Activated CD4-positive, alpha-beta T cell treated with anti-CD3 and anti-CD28 coated beads for 36 hours (primary cell): ENCODE measurements around the gene FAM236C. TPM values are rescaled to one million over a fixed set of nuclear protein-coding genes. Genes with fewer than 3 reads are reported as not detected.
"Not testable (repeated sequence)": the region's sequence is repeated elsewhere in the genome, so short reads cannot be mapped to it uniquely, and the experiment has no call there.

Experiments used
- ATAC-seq: fragments of 200-7000 bp; cut with Tn5 transposase; one replicate; pipeline ENCODE4 v1.10.0; 2021; ENCODE audit warnings: mild to moderate bottlenecking, moderate library complexity
- CTCF ChIA-PET: fragments of 350-600 bp; sonication (Branson Sonifier 250); formaldehyde crosslinking; loops from one replicate; lab custom pipeline; 2021; ENCODE audit warnings: antibody characterized with exemption; lab: Charles Lee
- POLR2A ChIA-PET: fragments of 350-600 bp; sonication (Branson Sonifier 250); formaldehyde crosslinking; loops from one replicate; lab custom pipeline; 2021; ENCODE audit warnings: antibody characterized with exemption, inconsistent platforms; lab: Charles Lee
- DNase-seq: peaks from one replicate; pipeline ENCODE4 v3.0.0-alpha.2; 2020
- H3K27ac Mint-ChIP-seq: one replicate; pipeline ENCODE4 v1.8.0; 2021; ENCODE audit warnings: mixed read lengths
- H3K27me3 Mint-ChIP-seq: one replicate; pipeline ENCODE4 v1.8.0; 2021; ENCODE audit warnings: mixed read lengths
- H3K36me3 Mint-ChIP-seq: one replicate; pipeline ENCODE4 v1.8.0; 2021; ENCODE audit warnings: low read depth, mixed read lengths
- H3K4me1 Mint-ChIP-seq: one replicate; pipeline ENCODE4 v1.8.0; 2021; ENCODE audit warnings: mixed read lengths
- H3K4me3 Mint-ChIP-seq: one replicate; pipeline ENCODE4 v1.8.0; 2021; ENCODE audit warnings: mild to moderate bottlenecking, moderate library complexity, mixed read lengths
- H3K9me3 Mint-ChIP-seq: one replicate; pipeline ENCODE4 v1.8.0; 2021; ENCODE audit warnings: low read depth, mixed read lengths
- intact Hi-C, 2 experiments: fragments of 100-400 bp; cut with DNase I in 1 of 2; cut with micrococcal nuclease in 1 of 2; formaldehyde crosslinking; loops; one replicate each; pipeline versions ENCODE4 v1.14.2 to v1.15.1; 2022 to 2024; cut with DNase I, micrococcal nuclease
- total RNA-seq, 2 experiments: library from RNA; stranded (reverse); gene quantifications; one replicate each; pipeline ENCODE4 v1.2.3, GENCODE V29; 2021

FAM236C gene
- not detected for total RNA-seq

DNA sequence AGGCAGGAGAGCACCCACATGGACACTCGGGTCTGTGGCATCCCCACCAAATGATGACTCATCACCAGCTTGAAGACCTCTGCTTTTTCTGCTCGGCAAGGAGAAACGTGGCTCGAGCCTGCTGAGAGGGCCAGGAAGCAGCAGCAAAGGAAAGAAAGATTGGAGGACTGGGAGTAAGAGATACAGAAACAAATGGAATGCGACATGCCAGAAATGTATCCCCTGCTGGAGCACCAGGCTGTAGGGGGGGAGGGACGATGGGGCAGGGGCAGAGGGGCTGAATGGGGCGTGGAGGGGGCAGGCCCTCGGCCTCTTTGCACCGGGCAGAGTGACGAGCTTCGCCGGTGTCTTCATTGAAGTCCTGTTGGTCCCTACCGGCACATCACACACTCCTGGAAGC, at the start of gene FAM236C:
Gene FAM236C (plus strand): TSS at position 301 of the 400 bp plus-strand sequence. CDS start 100 bp downstream, outside the sequence.
- ATAC-seq, H3K27me3 Mint-ChIP-seq, H3K27ac Mint-ChIP-seq, POLR2A ChIA-PET, H3K4me3 Mint-ChIP-seq, intact Hi-C loops, H3K4me1 Mint-ChIP-seq, DNase-seq, CTCF ChIA-PET, H3K36me3 Mint-ChIP-seq, H3K9me3 Mint-ChIP-seq: not testable (repeated sequence)

DNA sequence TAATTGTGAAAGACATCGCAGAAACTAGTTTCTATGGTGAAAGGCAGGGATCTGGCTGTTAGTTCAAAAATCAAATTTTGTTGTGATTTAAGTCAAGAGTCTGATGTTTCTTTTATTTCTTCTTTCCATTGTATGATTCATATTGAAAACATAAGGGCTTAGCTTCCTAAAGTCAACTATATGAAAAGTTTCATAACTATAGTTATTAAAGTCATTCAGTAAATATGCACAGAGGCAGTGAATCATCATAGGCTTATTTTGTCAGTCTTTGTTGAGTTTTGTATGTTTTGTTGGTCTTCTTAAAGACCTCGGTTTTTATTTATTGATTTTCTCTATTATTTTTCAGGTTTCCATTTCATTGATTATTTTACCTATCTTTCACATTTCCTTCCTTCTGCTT, 29.5 kb upstream of the FAM236C start:
- H3K36me3 Mint-ChIP-seq, CTCF ChIA-PET: not testable (repeated sequence)

DNA sequence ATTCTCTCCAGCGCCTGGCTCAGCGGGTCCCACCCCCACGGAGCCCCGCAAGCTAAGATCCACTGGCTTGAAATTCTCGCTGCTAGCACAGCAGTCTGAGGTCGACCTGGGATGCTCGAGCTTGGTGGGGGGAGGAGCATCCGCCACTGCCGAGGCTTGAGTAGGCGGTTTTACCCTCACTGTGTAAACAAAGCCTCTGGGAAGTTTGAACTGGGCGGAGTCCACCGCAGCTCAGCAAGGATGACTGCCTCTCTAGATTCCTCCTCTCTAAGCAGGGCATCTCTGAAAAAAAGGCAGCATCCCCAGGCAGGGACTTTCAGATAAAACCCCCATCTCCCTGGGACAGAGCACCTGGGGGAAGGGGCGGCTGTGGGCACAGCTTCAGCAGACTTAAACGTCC, 22.7 kb upstream of the FAM236C start:
- H3K27me3 Mint-ChIP-seq, H3K36me3 Mint-ChIP-seq, DNase-seq, ATAC-seq, CTCF ChIA-PET, H3K4me1 Mint-ChIP-seq, H3K9me3 Mint-ChIP-seq, H3K27ac Mint-ChIP-seq, POLR2A ChIA-PET, H3K4me3 Mint-ChIP-seq, intact Hi-C loops: not testable (repeated sequence)

More for the DNA sequence above, 29.5 kb upstream of the FAM236C start:
- intact Hi-C loops, H3K27ac Mint-ChIP-seq, H3K9me3 Mint-ChIP-seq, H3K4me1 Mint-ChIP-seq, H3K27me3 Mint-ChIP-seq, DNase-seq, ATAC-seq, POLR2A ChIA-PET, H3K4me3 Mint-ChIP-seq: not testable (repeated sequence)

DNA sequence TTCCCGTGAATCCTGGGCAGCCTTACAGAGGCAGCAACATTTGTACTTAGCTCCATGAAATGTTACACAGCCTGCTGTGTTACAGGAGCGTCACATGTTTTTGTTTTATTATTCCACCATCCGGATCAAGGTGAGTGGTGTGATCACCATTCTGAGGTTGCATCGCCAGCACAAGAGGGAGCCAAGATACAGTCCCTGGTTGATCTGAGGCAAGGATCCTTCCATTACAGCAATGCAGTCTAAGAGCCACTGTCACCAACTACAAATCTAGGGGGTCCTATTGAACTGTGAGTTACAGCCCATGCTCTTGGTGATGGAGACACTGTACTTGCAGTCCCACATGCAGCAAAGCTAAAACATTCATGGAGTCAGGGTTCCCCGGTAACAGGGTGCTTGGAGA, 3.7 kb downstream of the FAM236C start:
- DNase-seq, H3K9me3 Mint-ChIP-seq, H3K4me3 Mint-ChIP-seq, CTCF ChIA-PET, ATAC-seq, H3K4me1 Mint-ChIP-seq, H3K27me3 Mint-ChIP-seq, H3K27ac Mint-ChIP-seq, intact Hi-C loops, POLR2A ChIA-PET, H3K36me3 Mint-ChIP-seq: not testable (repeated sequence)

DNA sequence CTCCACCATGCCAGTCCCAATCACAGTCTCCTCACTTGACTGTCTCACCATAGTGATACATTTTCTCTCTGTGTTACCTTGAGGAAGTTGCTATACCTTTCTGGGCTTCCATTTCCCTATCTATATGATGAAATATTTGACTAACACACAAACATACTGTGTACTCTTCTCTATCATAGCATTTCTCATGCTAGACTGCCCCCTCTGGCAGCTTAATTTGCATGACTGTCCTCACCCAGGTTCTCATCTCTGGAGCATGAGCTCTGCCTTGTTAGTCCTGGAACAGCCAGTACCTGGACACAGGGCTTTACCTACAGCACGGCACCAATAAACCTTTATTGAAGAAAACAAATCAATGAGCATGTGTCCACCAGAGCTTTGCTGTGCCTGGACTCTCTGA, 19.9 kb downstream of the FAM236C start:
- H3K36me3 Mint-ChIP-seq, H3K27me3 Mint-ChIP-seq, H3K4me3 Mint-ChIP-seq, H3K4me1 Mint-ChIP-seq, intact Hi-C loops, CTCF ChIA-PET, H3K27ac Mint-ChIP-seq, DNase-seq, H3K9me3 Mint-ChIP-seq, POLR2A ChIA-PET: not testable (repeated sequence)
- ATAC-seq = peak; percentile 57

DNA sequence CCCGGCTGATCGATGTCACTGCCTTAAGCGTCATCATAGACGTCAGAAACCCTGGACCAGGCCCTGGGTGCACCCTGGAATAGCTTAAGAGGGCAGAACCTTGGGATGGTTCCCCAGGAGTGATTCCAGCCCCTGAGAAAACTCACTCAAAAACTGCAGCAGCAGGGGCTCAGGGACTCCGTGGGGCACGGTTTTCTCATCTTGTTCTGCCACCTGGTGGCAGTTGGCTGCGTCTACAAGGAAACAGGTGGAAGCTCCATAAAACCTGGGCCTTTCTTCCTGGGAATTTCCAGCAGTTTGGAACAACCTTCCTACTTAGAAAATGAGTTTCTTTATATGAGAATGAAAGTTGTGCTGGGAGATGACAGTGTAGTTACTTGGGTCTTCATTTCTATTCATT, 24.0 kb downstream of the FAM236C start:
- CTCF ChIA-PET, H3K36me3 Mint-ChIP-seq, POLR2A ChIA-PET, DNase-seq, H3K27ac Mint-ChIP-seq, H3K4me1 Mint-ChIP-seq, H3K27me3 Mint-ChIP-seq, ATAC-seq, H3K4me3 Mint-ChIP-seq, intact Hi-C loops, H3K9me3 Mint-ChIP-seq: not testable (repeated sequence)

DNA sequence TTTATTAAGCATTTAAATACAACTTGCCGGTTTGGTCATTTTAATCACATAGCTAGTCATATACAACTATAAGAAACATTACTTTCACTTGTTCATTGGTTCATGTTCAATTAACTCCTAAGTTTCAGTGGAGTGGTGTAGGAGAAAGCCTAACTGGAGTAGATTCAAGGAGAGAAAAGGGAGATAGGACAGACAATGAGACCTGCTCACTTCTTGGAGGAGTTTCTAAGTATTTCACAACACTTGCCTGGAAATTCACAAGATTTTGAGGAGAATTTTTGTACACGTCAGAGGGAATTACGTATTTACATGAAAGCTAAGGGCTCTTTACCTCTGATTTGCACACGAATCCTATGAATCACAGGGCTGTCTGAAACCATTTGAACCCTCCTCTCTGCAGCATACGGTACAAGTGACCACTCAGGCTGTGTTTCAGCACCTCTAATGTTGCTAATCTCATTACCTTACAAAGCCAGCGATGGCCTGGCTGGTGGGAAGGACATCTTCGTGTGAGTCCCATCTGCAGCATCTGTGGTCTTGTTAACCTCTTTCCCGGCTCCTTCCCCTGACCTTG, 24.6 kb downstream of the FAM236C start:
- H3K27me3 Mint-ChIP-seq, CTCF ChIA-PET, POLR2A ChIA-PET: not testable (repeated sequence)

DNA sequence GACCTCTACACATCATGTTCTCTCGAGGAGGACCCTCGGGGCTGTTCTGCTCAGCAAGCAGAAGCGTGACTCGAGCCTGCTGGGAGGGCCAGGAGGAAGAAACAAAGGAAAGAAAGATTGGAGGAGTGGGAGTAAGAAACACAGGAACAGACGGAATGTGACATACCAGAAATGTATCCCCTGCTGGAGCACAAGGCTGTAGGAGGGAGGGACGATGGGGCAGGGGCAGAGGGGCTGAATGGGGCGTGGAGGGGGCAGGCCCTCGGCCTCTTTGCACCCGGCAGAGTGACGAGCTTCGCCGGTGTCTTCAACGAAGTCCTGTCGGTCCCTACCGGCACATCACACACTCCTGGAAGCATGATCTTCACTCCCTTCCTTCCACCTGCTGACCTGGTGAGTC, 25.5 kb downstream of the FAM236C start, which contains the start of gene FAM236A:
Gene FAM236A (plus strand): TSS at position 301 of the 400 bp plus-strand sequence. CDS start 57 bp downstream, at position 358.
- intact Hi-C loops, H3K4me1 Mint-ChIP-seq, H3K27ac Mint-ChIP-seq, H3K36me3 Mint-ChIP-seq, H3K27me3 Mint-ChIP-seq, POLR2A ChIA-PET, CTCF ChIA-PET, ATAC-seq, DNase-seq, H3K9me3 Mint-ChIP-seq, H3K4me3 Mint-ChIP-seq: not testable (repeated sequence)

More for the DNA sequence above, 24.6 kb downstream of the FAM236C start:
- intact Hi-C loops, H3K36me3 Mint-ChIP-seq, H3K4me3 Mint-ChIP-seq, H3K4me1 Mint-ChIP-seq, DNase-seq, H3K9me3 Mint-ChIP-seq, ATAC-seq, H3K27ac Mint-ChIP-seq: not testable (repeated sequence)

DNA sequence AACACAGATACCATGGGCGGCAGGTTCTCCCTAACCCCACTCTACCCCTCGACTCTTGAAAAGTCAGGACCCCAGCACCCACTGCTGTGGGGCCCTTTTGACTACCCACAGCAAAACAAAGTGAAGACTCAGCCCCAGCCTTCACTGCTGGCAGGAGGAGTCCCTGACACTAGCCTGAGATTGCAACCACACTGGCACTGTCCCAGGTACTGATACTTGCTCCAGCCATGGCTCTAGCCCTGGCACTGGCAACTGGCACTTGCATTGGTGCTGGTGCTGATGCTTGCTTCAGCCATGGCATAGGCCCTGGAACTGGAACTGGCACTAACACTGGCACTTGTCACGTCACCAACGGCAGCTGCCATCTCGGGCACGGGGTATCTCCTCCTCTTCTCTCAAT, 29.9 kb downstream of the FAM236C start:
- DNase-seq, ATAC-seq, CTCF ChIA-PET, H3K4me3 Mint-ChIP-seq, POLR2A ChIA-PET, H3K4me1 Mint-ChIP-seq, H3K9me3 Mint-ChIP-seq, H3K36me3 Mint-ChIP-seq, intact Hi-C loops, H3K27ac Mint-ChIP-seq, H3K27me3 Mint-ChIP-seq: not testable (repeated sequence)

DNA sequence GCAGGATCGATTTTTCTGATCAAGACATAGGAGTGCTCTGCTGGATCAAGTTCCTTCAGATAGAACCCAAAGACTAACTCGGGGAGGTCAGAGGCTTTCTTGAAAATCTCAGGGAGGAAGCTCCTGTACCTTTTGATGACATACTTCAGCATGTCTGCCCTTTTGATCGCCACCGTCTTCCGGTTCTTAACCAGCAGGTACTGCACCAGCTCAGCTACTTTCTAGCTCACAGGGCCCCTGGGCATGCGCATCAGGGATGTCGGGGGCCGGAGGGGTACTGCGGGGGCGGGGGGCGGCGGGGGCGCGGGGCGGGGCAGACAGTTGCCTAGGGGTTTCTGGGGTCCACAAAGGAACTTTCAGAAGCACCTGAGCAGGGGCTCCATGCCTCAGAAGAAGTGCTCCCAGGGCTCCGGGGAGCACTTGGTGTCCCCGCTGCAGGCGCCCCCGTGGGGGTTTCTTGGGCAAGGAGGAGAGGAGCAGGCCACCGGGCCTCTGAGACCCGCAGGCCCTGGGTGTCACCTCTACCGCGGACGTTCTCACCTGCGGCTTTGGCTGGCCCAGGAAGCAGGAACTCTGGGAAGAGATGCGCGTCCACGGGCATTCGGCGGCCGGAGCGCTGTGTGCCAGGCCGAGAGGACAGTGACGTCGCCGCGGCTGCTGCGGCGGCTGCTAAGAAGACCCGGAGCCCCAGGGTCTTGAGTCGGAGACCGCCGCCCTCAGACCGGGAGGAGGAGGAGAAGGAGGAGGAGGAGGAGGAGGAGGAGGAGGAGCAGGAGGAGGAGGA, 30.8 kb downstream of the FAM236C start:
- H3K4me3 Mint-ChIP-seq, H3K36me3 Mint-ChIP-seq, H3K4me1 Mint-ChIP-seq, H3K9me3 Mint-ChIP-seq, H3K27ac Mint-ChIP-seq, DNase-seq, CTCF ChIA-PET, POLR2A ChIA-PET, H3K27me3 Mint-ChIP-seq, intact Hi-C loops: not testable (repeated sequence)
- peak; percentile 84 for ATAC-seq

DNA sequence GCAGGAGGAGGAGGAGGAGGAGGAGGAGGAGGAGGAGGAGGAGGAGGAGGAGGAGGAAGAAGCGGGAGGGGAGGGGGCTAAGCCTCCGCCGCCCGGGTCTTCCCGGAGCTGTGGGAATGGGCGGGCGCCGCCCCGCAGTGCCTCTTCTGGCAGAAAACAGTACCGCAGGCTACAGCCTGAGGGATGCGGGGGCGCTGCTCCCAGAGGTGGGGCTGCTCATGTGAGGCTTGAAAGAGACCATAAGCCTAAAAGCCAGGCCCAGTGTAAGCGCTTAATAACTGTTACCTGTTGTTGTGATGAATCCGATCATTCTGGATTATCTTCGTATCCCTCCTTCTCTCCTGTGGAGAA, 31.4 kb downstream of the FAM236C start, which contains the start of gene DMRTC1:
Gene DMRTC1 (minus strand): TSS at position 19 of the 351 bp plus-strand sequence. CDS start 68,143 bp downstream, outside the sequence.
- intact Hi-C loops, CTCF ChIA-PET: not testable (repeated sequence)
- ATAC-seq = peak; percentile 87

DNA sequence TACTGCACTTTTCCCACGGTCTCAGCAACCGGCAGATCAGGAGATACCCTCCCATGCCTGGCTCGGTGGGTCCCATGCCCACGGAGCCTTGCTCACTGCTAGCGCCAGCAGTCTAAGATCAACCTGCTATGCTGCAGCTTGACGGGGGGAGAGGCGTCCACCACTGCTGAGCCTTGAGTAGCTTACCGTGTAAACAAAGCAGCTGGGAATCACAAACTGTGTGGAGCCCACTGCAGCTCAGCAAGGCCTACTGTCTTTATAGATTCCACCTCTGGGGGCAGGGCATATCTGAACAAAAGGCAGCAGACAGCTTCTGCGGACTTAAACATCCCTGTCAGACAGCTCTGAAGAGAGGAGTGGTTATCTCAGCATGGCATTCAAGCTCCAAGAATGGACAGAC, 47.6 kb downstream of the FAM236C start:
- intact Hi-C loops, DNase-seq, H3K4me3 Mint-ChIP-seq, H3K27me3 Mint-ChIP-seq, POLR2A ChIA-PET, H3K9me3 Mint-ChIP-seq, H3K27ac Mint-ChIP-seq, ATAC-seq, CTCF ChIA-PET, H3K36me3 Mint-ChIP-seq, H3K4me1 Mint-ChIP-seq: not testable (repeated sequence)

More for the DNA sequence above, 31.4 kb downstream of the FAM236C start, which contains the start of gene DMRTC1:
- H3K4me3 Mint-ChIP-seq, H3K27me3 Mint-ChIP-seq, POLR2A ChIA-PET, H3K9me3 Mint-ChIP-seq, H3K4me1 Mint-ChIP-seq, H3K36me3 Mint-ChIP-seq, H3K27ac Mint-ChIP-seq, DNase-seq: not testable (repeated sequence)
